Activated CD4-positive, alpha-beta T cell treated with anti-CD3 and anti-CD28 coated beads for 36 hours (primary cell): ENCODE data around the gene C1orf198. TPM values are rescaled to one million over a fixed set of nuclear protein-coding genes. Genes with fewer than 3 reads are reported as not detected.

ENCODE experiments used
- ATAC-seq: fragments of 200-7000 bp; cut with Tn5 transposase; one replicate; pipeline ENCODE4 v1.10.0; 2021; ENCODE audit warnings: mild to moderate bottlenecking, moderate library complexity
- CTCF ChIA-PET: fragments of 350-600 bp; sonication (Branson Sonifier 250); formaldehyde crosslinking; loops from one replicate; lab custom pipeline; 2021; ENCODE audit warnings: antibody characterized with exemption; lab: Charles Lee
- POLR2A ChIA-PET: fragments of 350-600 bp; sonication (Branson Sonifier 250); formaldehyde crosslinking; loops from one replicate; lab custom pipeline; 2021; ENCODE audit warnings: antibody characterized with exemption, inconsistent platforms; lab: Charles Lee
- DNase-seq: peaks from one replicate; pipeline ENCODE4 v3.0.0-alpha.2; 2020
- H3K27ac Mint-ChIP-seq: one replicate; pipeline ENCODE4 v1.8.0; 2021; ENCODE audit warnings: mixed read lengths
- H3K27me3 Mint-ChIP-seq: one replicate; pipeline ENCODE4 v1.8.0; 2021; ENCODE audit warnings: mixed read lengths
- H3K36me3 Mint-ChIP-seq: one replicate; pipeline ENCODE4 v1.8.0; 2021; ENCODE audit warnings: low read depth, mixed read lengths
- H3K4me1 Mint-ChIP-seq: one replicate; pipeline ENCODE4 v1.8.0; 2021; ENCODE audit warnings: mixed read lengths
- H3K4me3 Mint-ChIP-seq: one replicate; pipeline ENCODE4 v1.8.0; 2021; ENCODE audit warnings: mild to moderate bottlenecking, moderate library complexity, mixed read lengths
- H3K9me3 Mint-ChIP-seq: one replicate; pipeline ENCODE4 v1.8.0; 2021; ENCODE audit warnings: low read depth, mixed read lengths
- intact Hi-C, 2 experiments: fragments of 100-400 bp; cut with DNase I in 1 of 2; cut with micrococcal nuclease in 1 of 2; formaldehyde crosslinking; loops; one replicate each; pipeline versions ENCODE4 v1.14.2 to v1.15.1; 2022 to 2024; cut with DNase I, micrococcal nuclease
- total RNA-seq, 2 experiments: library from RNA; stranded (reverse); gene quantifications; one replicate each; pipeline ENCODE4 v1.2.3, GENCODE V29; 2021

C1orf198 gene
- total RNA-seq, 2 experiments from 2014 or later: 5.8 to 6.9 TPM

GRCh38 chr1:230905733-230906132, 37.4 kb upstream of the C1orf198 start:
- ATAC-seq: no peak
- H3K4me3 Mint-ChIP-seq: no peak overlapping the region
- H3K27me3 Mint-ChIP-seq: no peaks in the 10 kb centered on the region
- ChIA-PET CTCF (no interaction called here), POLR2A (no interaction called here)
- intact Hi-C loops: no loop called here
- H3K27ac Mint-ChIP-seq: peak overlapping the region; percentile 62
- DNase-seq: no peak
- peaks cover 3% of the 10 kb centered on the region for H3K4me1 Mint-ChIP-seq
- no peaks in the 10 kb centered on the region for H3K9me3 Mint-ChIP-seq
- H3K36me3 Mint-ChIP-seq: peaks cover 21% of the 10 kb centered on the region

- ChIA-PET CTCF (interaction anchor here (1.0 to 1.2 kb wide), 2 partner anchors 14 to 71 kb away, joined by 3 read pairs; no protein-coding TSS in a partner anchor), POLR2A (no interaction called here)
- Mint-ChIP-seq H3K4me1 (peaks cover 3% of the 10 kb centered on the region), H3K9me3 (no peaks in the 10 kb centered on the region), H3K27me3 (no peaks in the 10 kb centered on the region), H3K4me3 (no peak overlapping the region), H3K27ac (no peak overlapping the region), H3K36me3 (peaks cover 14% of the 10 kb centered on the region)
- intact Hi-C loops: no loop called here
- DNase-seq (no peak), ATAC-seq (no peak)
These were observed 34.1 kb upstream of the C1orf198 start for GRCh38 chr1:230902349-230902923.

GRCh38 chr1:230901671-230902070, 33.4 kb upstream of the C1orf198 start:
- H3K4me1 Mint-ChIP-seq: peaks cover 3% of the 10 kb centered on the region
- no peak overlapping the region for H3K4me3 Mint-ChIP-seq
- intact Hi-C loops: no loop called here
- ATAC-seq (no peak), DNase-seq (no peak)
- ChIA-PET CTCF (interaction anchor here (1.0 to 1.2 kb wide), 3 partner anchors 15 to 71 kb away, joined by 3 to 4 read pairs (median 3); no protein-coding TSS in a partner anchor), POLR2A (no interaction called here)
- H3K27ac Mint-ChIP-seq: no peak overlapping the region
- H3K27me3 Mint-ChIP-seq: no peaks in the 10 kb centered on the region
- peaks cover 12% of the 10 kb centered on the region for H3K36me3 Mint-ChIP-seq
- no peaks in the 10 kb centered on the region for H3K9me3 Mint-ChIP-seq

DNA sequence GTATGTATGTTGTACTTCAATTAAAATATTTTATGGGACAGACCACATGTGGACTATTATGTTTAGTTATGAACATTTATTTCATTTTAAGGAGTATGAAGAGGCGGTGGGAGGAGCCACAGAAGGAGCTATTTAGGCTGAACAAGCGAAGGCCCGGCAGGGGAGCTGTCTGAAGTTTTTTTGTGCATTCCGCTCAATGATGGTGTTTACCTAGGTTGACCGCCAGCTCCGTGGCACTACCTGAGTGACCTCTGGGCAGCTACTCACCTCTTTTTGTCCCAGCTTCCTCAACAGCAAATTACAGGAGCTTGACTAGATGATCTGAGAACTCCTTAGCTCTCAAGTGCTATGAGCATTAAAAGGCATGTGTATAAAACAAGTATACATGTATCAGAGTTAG, 32.7 kb upstream of the C1orf198 start:
- H3K9me3 Mint-ChIP-seq: no peaks in the 10 kb centered on the region
- no peak for ATAC-seq
- ChIA-PET CTCF (interaction anchor here (1.0 to 1.1 kb wide), 3 partner anchors 21 to 170 kb away, joined by 3 to 4 read pairs (median 4); no protein-coding TSS in a partner anchor), POLR2A (no interaction called here)
- no peak for DNase-seq
- H3K27me3 Mint-ChIP-seq: no peaks in the 10 kb centered on the region
- H3K36me3 Mint-ChIP-seq: peaks cover 10% of the 10 kb centered on the region
- peaks cover 3% of the 10 kb centered on the region for H3K4me1 Mint-ChIP-seq
- H3K4me3 Mint-ChIP-seq: no peak overlapping the region
- intact Hi-C loops: no loop called here
- H3K27ac Mint-ChIP-seq: no peak overlapping the region

DNA sequence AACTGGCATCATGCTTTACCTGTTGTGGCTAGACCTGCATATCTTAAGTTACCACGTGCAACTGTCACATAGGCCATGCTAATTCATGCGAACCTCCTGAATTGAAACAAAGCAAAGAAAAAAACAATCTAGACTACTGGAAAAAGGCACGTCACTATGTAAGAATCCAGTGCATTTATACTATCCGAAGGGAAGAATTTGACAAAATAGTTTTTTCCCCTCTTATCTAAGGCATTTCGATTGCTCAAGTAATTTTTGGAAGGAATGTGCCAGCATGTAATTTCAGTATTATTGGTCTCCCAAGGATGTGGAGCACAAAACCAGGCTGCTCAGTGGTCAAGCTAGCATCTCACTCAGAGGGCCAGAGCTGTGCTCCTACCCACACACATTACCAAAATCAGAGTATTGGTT, 31.5 kb upstream of the C1orf198 start:
- peaks cover 3% of the 10 kb centered on the region for H3K4me1 Mint-ChIP-seq
- intact Hi-C loops: no loop called here
- no peaks in the 10 kb centered on the region for H3K27me3 Mint-ChIP-seq
- ChIA-PET CTCF (interaction anchor here (1.1 kb wide), 1 partner anchor 22 kb away, joined by 4 read pairs; no protein-coding TSS in a partner anchor), POLR2A (interaction anchor here (0.6 kb wide), 1 partner anchor 52 kb away, joined by 12 read pairs; no protein-coding TSS in a partner anchor)
- H3K4me3 Mint-ChIP-seq: no peak overlapping the region
- no peaks in the 10 kb centered on the region for H3K9me3 Mint-ChIP-seq
- peaks cover 4% of the 10 kb centered on the region for H3K36me3 Mint-ChIP-seq
- ATAC-seq: no peak
- DNase-seq: no peak
- H3K27ac Mint-ChIP-seq: no peak overlapping the region

DNA sequence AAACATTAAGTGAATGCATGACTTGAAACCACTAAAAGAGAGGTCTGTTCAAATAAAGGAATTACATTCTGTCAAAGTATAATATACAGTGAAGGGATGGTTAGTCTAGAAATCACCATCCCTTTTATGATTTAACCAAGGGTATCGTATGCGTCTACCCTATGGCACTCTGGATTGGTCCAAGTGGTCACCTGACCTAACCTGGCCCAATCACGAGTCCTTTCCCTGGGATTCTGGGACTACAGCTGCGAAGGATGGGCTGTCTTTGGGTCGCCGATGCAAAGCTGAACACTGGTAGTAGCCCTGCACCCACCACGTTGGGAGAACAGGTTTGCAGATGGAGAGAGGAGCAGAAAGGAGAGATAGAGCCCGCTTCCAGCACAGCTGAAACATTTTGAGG, 30.4 kb upstream of the C1orf198 start:
- H3K4me3 Mint-ChIP-seq: no peak overlapping the region
- ChIA-PET POLR2A (no interaction called here), CTCF (no interaction called here)
- no peak for DNase-seq
- ATAC-seq: no peak
- intact Hi-C loops: no loop called here
- H3K4me1 Mint-ChIP-seq: peaks cover 3% of the 10 kb centered on the region
- no peaks in the 10 kb centered on the region for H3K27me3 Mint-ChIP-seq
- H3K27ac Mint-ChIP-seq: no peak overlapping the region
- H3K36me3 Mint-ChIP-seq: peaks cover 1% of the 10 kb centered on the region
- no peaks in the 10 kb centered on the region for H3K9me3 Mint-ChIP-seq

DNA sequence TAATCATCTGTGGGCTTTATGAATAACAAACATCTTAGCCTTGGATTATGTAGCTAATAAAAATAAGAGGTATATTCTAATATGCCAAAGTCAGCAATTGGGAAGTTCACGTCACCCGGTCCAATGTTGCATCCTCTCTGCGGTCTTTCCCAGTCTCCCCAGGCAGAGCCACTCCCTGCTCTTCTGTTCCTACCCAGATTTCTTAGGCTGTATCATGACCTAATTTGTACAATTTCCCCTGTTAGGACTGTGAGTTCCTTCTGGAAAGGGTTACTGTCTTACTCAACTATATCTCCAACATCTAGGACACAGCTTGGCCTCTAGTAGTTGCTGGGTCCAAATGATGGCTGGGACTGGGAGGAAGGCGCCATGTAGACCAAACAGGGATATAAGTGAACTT, 29.8 kb upstream of the C1orf198 start:
- H3K4me3 Mint-ChIP-seq: no peak overlapping the region
- no peak overlapping the region for H3K27ac Mint-ChIP-seq
- H3K36me3 Mint-ChIP-seq: peaks cover 1% of the 10 kb centered on the region
- intact Hi-C loops: no loop called here
- DNase-seq (no peak), ATAC-seq (no peak)
- ChIA-PET CTCF (no interaction called here), POLR2A (no interaction called here)
- H3K4me1 Mint-ChIP-seq: peaks cover 3% of the 10 kb centered on the region
- H3K9me3 Mint-ChIP-seq: no peaks in the 10 kb centered on the region
- no peaks in the 10 kb centered on the region for H3K27me3 Mint-ChIP-seq

GRCh38 chr1:230896779-230897178, 28.5 kb upstream of the C1orf198 start:
- no peaks in the 10 kb centered on the region for H3K9me3 Mint-ChIP-seq
- CTCF ChIA-PET: interaction anchor here (0.6 kb wide), 2 partner anchors 20 to 434 kb away, joined by 3 to 4 read pairs; no protein-coding TSS in a partner anchor
- DNase-seq (no peak), ATAC-seq (no peak)
- intact Hi-C loops: no loop called here
- H3K4me1 Mint-ChIP-seq: peaks cover 3% of the 10 kb centered on the region
- peaks cover 1% of the 10 kb centered on the region for H3K36me3 Mint-ChIP-seq
- H3K4me3 Mint-ChIP-seq: no peak overlapping the region
- POLR2A ChIA-PET: no interaction called here
- peaks cover 3% of the 10 kb centered on the region for H3K27me3 Mint-ChIP-seq
- no peak overlapping the region for H3K27ac Mint-ChIP-seq

- intact Hi-C loops: no loop called here
- ChIA-PET POLR2A (no interaction called here), CTCF (interaction anchor here (0.6 to 0.9 kb wide), 2 partner anchors 97 to 1648 kb away, joined by 3 to 4 read pairs; no protein-coding TSS in a partner anchor)
- DNase-seq: no peak
- Mint-ChIP-seq H3K27me3 (peaks cover 3% of the 10 kb centered on the region), H3K4me3 (no peak overlapping the region), H3K4me1 (no peaks in the 10 kb centered on the region), H3K36me3 (no peaks in the 10 kb centered on the region), H3K27ac (no peak overlapping the region), H3K9me3 (no peaks in the 10 kb centered on the region)
- ATAC-seq: no peak
These were observed 27.1 kb upstream of the C1orf198 start for GRCh38 chr1:230895452-230895851.

- no peaks in the 10 kb centered on the region for H3K36me3 Mint-ChIP-seq
These were observed 26.3 kb upstream of the C1orf198 start for GRCh38 chr1:230894664-230895063.

DNA sequence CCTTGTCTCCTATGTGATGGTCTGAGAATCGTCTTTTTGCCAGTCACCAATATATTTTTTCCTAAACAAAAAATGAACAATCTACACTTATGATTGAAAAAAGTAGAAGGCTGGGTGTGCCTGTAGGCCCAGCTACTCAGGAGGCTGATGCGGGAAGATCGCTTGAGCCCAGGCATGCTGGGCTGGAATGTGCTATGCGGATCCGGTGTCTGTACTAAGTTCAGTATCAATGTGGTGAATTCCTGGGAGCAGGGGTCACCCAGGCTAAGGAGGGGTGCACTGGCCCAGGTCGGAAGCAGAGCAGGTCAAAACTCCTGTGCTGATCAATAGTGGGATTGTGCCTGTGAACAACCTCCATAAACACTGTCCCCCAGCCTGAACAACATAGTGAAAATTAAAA, 25.7 kb upstream of the C1orf198 start:
- intact Hi-C loops: no loop called here
- H3K27me3 Mint-ChIP-seq: peaks cover 5% of the 10 kb centered on the region
- no peaks in the 10 kb centered on the region for H3K9me3 Mint-ChIP-seq
- no peak for ATAC-seq
- no peaks in the 10 kb centered on the region for H3K4me1 Mint-ChIP-seq
- no peak overlapping the region for H3K4me3 Mint-ChIP-seq
- H3K36me3 Mint-ChIP-seq: no peaks in the 10 kb centered on the region
- no peak for DNase-seq
- H3K27ac Mint-ChIP-seq: no peak overlapping the region
- CTCF ChIA-PET: interaction anchor here (0.7 kb wide), 1 partner anchor 64 kb away, joined by 3 read pairs; no protein-coding TSS in a partner anchor
- POLR2A ChIA-PET: no interaction called here

More at GRCh38 chr1:230894664-230895063, 26.3 kb upstream of the C1orf198 start:
- Mint-ChIP-seq H3K27ac (no peak overlapping the region), H3K9me3 (no peaks in the 10 kb centered on the region), H3K27me3 (peaks cover 3% of the 10 kb centered on the region), H3K4me1 (no peaks in the 10 kb centered on the region), H3K4me3 (no peak overlapping the region)
- ChIA-PET CTCF (interaction anchor here (0.6 kb wide), 1 partner anchor 1649 kb away, joined by 4 read pairs; no protein-coding TSS in a partner anchor), POLR2A (no interaction called here)
- no peak for ATAC-seq
- no peak for DNase-seq
- intact Hi-C loops: no loop called here

- DNase-seq (no peak), ATAC-seq (no peak)
- no peak overlapping the region for H3K27ac Mint-ChIP-seq
- H3K27me3 Mint-ChIP-seq: peaks cover 10% of the 10 kb centered on the region
- intact Hi-C loops: no loop called here
- no peaks in the 10 kb centered on the region for H3K9me3 Mint-ChIP-seq
- no peaks in the 10 kb centered on the region for H3K36me3 Mint-ChIP-seq
- H3K4me3 Mint-ChIP-seq: no peak overlapping the region
- ChIA-PET POLR2A (no interaction called here), CTCF (no interaction called here)
- no peaks in the 10 kb centered on the region for H3K4me1 Mint-ChIP-seq
These were observed 23.7 kb upstream of the C1orf198 start for GRCh38 chr1:230892018-230892491.
